SKM-1 treated with dmso at 0.1 percent for 144 hours (cell line): ENCODE measurements around the gene AFAP1L2.

Experiments
- DNase-seq: peaks from one replicate; lab custom pipeline; 2025; ENCODE audit not compliant: unreplicated experiment; lab: John Stamatoyannopoulos, UW

The AFAP1L2 gene

GRCh38 chr10:114391599-114391998 lies 12.7 kb downstream of the AFAP1L2 start:
- no peak for DNase-seq

GRCh38 chr10:114389426-114389825 lies 14.9 kb downstream of the AFAP1L2 start:
- no peak for DNase-seq

DNA sequence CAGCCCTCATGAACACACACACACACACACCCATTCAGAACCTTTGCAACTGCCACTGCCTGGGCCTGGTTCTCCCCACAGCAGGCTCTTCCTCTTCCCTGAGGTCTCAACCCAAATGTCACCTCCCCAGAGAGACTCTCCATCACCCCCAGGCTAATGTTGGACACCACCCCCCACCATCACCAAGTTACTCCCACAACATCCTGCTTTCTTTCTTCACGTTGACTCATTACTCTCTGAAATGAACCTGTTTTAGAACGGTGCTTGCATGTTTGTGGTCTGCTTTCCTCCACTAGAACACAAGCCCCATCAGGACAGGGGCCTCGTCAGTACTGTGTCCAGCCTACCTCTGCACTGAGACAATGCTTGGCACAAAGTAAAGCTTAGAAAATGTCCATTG lies 16.0 kb downstream of the AFAP1L2 start:
- DNase-seq = no peak

DNA sequence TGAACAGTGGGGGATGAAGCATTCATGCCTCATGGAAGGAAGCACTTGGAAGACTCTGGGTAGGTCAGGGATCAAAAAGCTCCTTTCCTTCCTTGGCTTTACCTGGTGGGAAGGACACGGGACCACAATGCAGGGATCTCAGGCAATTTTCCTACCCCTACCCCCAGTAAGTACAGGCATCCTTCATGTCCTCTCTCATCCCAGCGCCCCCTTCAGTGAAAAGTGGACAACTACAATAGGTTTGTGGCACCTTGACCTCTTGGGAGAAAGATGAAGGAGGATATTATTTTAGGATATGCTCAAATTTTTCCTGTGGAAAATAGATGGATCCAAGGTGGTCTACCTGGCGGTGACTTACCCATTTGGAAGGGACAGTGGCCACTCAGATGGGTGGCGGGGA lies 16.5 kb downstream of the AFAP1L2 start:
- no peak for DNase-seq

GRCh38 chr10:114386452-114386851 lies 17.9 kb downstream of the AFAP1L2 start:
- DNase-seq = no peak

DNA sequence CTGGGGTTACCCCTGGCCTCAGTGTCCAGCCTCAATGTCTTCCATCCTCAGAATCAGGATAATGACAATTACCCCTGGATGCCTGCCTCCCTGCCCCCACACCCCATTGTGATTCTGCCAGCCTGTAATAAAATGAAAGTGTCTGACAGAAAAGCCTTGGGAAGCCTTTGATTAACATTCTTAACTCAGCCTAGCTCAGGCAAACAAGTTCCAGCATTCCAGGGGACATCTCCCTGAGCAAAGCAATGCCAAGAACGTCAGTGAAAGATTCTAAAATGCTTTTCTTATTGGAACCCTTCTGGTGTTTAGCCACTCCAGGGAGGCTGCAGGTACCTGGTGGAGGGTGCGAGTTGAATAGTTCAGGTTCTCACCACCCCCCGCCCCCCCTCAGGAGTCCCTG lies 18.7 kb downstream of the AFAP1L2 start:
- DNase-seq = no peak

- DNase-seq = no peak
These were observed 19.7 kb downstream of the AFAP1L2 start for GRCh38 chr10:114384601-114385000.

- DNase-seq = no peak
These were observed 20.1 kb downstream of the AFAP1L2 start for GRCh38 chr10:114384181-114384580.

GRCh38 chr10:114380797-114381196 lies 23.5 kb downstream of the AFAP1L2 start:
- no peak for DNase-seq

DNA sequence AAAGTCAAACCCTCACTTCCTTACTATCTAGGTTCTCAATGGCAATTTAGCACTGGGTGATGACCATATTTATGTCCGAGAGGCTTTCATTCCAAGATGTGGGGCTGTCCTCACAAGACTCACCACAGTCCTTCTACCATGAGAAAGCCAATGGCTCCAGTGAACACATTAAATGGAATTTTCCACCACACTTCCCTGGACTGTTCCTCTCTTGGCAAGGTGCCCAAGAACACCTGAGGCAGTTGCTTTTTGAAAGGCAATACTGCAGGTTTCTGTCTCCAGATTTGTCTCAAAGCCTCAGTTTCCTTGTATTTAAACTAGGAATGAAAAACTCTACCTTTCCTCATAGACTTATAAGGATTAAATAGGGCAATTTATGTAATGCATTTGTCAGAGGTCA lies 24.2 kb downstream of the AFAP1L2 start:
- no peak for DNase-seq

- no peak for DNase-seq
These were observed 24.7 kb downstream of the AFAP1L2 start for GRCh38 chr10:114379631-114380041.

GRCh38 chr10:114376523-114376922 lies 27.8 kb downstream of the AFAP1L2 start:
- no peak for DNase-seq

DNA sequence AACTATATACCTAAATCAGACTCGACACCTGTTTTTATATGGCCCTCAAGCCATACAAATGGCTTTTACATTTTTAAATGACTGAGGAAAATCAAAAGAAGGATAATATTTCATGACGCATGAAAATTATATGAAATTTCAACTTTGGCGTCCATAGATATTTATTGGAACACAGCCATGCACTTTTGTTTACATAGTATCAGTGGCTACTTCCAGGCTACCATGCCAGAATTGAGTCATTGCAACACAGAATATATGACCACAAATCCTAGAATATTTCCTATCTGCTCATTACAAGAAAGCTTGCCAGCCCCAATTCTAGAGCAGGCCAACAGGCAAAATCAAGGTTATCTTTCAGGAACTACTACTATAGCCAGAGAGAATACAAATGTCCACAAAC lies 29.3 kb downstream of the AFAP1L2 start:
- no peak for DNase-seq

- DNase-seq = no peak
These were observed 30.1 kb downstream of the AFAP1L2 start for GRCh38 chr10:114374053-114374791.

DNA sequence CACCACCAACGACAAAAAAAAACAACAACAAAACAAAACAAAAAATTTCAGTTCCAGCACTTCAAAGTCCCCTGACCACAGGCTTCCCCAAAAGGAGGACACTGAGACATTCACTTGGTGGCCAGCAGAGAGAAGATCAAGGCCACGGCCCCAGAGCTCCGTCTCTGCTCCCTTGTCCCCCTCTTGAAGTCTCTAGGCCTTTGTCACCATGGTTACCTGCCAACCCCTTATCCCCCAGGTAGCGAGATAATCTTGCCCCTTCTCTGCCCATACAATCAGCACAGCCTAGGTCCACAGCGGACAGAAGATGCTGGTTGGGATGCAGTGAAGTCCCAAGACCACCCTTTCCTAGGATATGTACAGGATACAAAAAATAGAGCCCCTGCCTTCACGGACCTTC lies 30.7 kb downstream of the AFAP1L2 start:
- no peak for DNase-seq

DNA sequence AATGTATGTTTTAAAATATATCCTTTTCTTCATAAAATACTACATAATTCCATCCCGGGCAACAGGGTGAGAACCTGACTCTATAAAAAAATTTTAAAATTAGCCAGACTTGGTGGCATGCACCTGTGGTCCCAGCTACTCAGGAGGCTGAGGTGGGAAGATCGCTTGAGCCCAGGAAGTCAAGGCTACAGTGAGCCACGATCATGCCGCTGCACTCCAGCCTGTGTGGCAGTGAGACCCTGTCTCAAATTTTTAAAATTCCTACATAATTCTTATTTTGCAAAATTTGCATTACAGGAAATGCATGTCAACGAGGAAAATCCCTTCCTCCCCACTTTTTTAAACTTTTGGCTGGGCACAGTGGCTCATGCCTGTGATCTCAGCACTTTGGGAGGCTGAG lies 31.3 kb downstream of the AFAP1L2 start:
- no peak for DNase-seq

- DNase-seq = no peak
These were observed 32.1 kb downstream of the AFAP1L2 start for GRCh38 chr10:114372179-114372578.

- no peak for DNase-seq
These were observed 33.3 kb downstream of the AFAP1L2 start for GRCh38 chr10:114370966-114371365.

GRCh38 chr10:114370199-114370598 lies 34.1 kb downstream of the AFAP1L2 start:
- DNase-seq = no peak

DNA sequence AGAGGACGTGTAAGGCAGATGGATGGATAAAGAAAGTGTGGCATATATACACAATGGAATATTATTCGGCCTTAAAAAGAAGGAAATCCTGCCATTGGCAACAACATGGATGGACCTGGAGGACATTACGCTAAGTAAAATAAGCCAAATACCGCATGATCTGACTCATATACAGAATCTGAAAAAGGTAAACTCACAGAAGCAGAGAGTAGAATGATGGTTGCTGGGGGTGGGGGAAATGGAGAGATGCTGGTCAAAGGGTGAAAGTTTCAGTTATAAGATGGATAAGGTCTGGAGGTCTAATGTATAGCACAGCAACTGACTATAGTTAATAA lies 36.3 kb downstream of the AFAP1L2 start:
- DNase-seq = no peak

- DNase-seq = no peak
These were observed 36.8 kb downstream of the AFAP1L2 start for GRCh38 chr10:114367351-114368056.

GRCh38 chr10:114364726-114365125 lies 39.6 kb downstream of the AFAP1L2 start:
- no peak for DNase-seq
